HFF-Myc (cell line): ENCODE data around the gene IQCM.

Source experiments
- DNase-seq: peaks from one replicate; pipeline ENCODE4 v3.0.0-alpha.2; 2011; ENCODE audit warnings: low read depth; ENCODE audit errors: extremely low read depth
- H3K4me3 ChIP-seq: replicated peaks from 2 replicates; pipeline ENCODE4 v1.5.1; 2011; ENCODE audit warnings: low read depth, mild to moderate bottlenecking, control low read depth, low read length
- CTCF ChIP-seq: IDR thresholded peaks from 2 replicates; pipeline ENCODE4 v1.5.1; 2012; ENCODE audit warnings: mild to moderate bottlenecking, low read depth, low read length, control low read depth; ENCODE audit errors: missing control alignments

The IQCM gene

GRCh38 chr4:149738156-149738555, 77.5 kb downstream of the IQCM start:
- no peak for DNase-seq
- no peak overlapping the region for H3K4me3 ChIP-seq
- TF ChIP-seq CTCF = no peak

- no peak for DNase-seq
- H3K4me3 ChIP-seq = no peak overlapping the region
These were observed 79.8 kb downstream of the IQCM start for GRCh38 chr4:149735796-149736195.

GRCh38 chr4:149728444-149728843, 87.2 kb downstream of the IQCM start:
- H3K4me3 ChIP-seq = no peak overlapping the region
- DNase-seq = no peak
- no peak for TF ChIP-seq CTCF

More at GRCh38 chr4:149735796-149736195, 79.8 kb downstream of the IQCM start:
- TF ChIP-seq CTCF = no peak

- no peak for TF ChIP-seq CTCF
- H3K4me3 ChIP-seq = no peak overlapping the region
These were observed 88.0 kb downstream of the IQCM start for GRCh38 chr4:149727663-149728062.

GRCh38 chr4:149723065-149723464, 92.6 kb downstream of the IQCM start:
- no peak for DNase-seq
- TF ChIP-seq CTCF = no peak
- H3K4me3 ChIP-seq = no peak overlapping the region

More at GRCh38 chr4:149727663-149728062, 88.0 kb downstream of the IQCM start:
- no peak for DNase-seq

- TF ChIP-seq CTCF = no peak
- no peak for DNase-seq
- no peak overlapping the region for H3K4me3 ChIP-seq
These were observed 95.8 kb downstream of the IQCM start for GRCh38 chr4:149719806-149720205.

- no peak for TF ChIP-seq CTCF
- no peak for DNase-seq
These were observed 96.3 kb downstream of the IQCM start for GRCh38 chr4:149719357-149719756.

More at GRCh38 chr4:149719357-149719756, 96.3 kb downstream of the IQCM start:
- no peak overlapping the region for H3K4me3 ChIP-seq
